Fibroblast of villous mesenchyme (primary cell): ENCODE measurements around the gene TBX20. TPM values are rescaled to one million over a fixed set of nuclear protein-coding genes. Genes with fewer than 3 reads are reported as not detected.

Experiments used
- DNase-seq: peaks from one replicate; pipeline ENCODE4 v3.0.0-alpha.2; 2010; ENCODE audit warnings: low read depth
- H3K4me3 ChIP-seq: 2 replicates; pipeline ENCODE4 v1.5.1; 2011; ENCODE audit warnings: low read depth, mild to moderate bottlenecking, low read length
- CTCF ChIP-seq: IDR thresholded peaks from 2 replicates; pipeline ENCODE4 v1.5.1; 2012; ENCODE audit warnings: low read depth, mild to moderate bottlenecking, low read length; ENCODE audit not compliant: insufficient read depth
- total RNA-seq: library from RNA; depleted of rRNA; stranded (reverse); fragments of >200 nt; gene quantifications from 2 replicates; pipeline ENCODE4 v1.2.3, GENCODE V29; 2012

TBX20 gene
- total RNA-seq, 1 donor = 1.3 TPM

GRCh38 chr7:35277359-35277758 is 23.5 kb upstream of the TBX20 start:
- no peak overlapping the region for H3K4me3 ChIP-seq
- TF ChIP-seq CTCF = no peak
- DNase-seq = no peak

GRCh38 chr7:35272246-35272645 is 18.3 kb upstream of the TBX20 start:
- no peak overlapping the region for H3K4me3 ChIP-seq
- DNase-seq = no peak
- no peak for TF ChIP-seq CTCF

- DNase-seq = no peak
- TF ChIP-seq CTCF = no peak
- no peak overlapping the region for H3K4me3 ChIP-seq
Observed at GRCh38 chr7:35268953-35269352, 15.1 kb upstream of the TBX20 start.

GRCh38 chr7:35267411-35267810 is 13.5 kb upstream of the TBX20 start:
- DNase-seq = no peak
- TF ChIP-seq CTCF = no peak
- no peak overlapping the region for H3K4me3 ChIP-seq

- no peak overlapping the region for H3K4me3 ChIP-seq
Observed at GRCh38 chr7:35263396-35263795, 9.5 kb upstream of the TBX20 start.

GRCh38 chr7:35261476-35262285 is 7.8 kb upstream of the TBX20 start:
- TF ChIP-seq CTCF = no peak
- DNase-seq = no peak
- H3K4me3 ChIP-seq = no peak overlapping the region

More at GRCh38 chr7:35263396-35263795, 9.5 kb upstream of the TBX20 start:
- DNase-seq = no peak
- TF ChIP-seq CTCF = no peak

GRCh38 chr7:35261041-35261440 is 7.1 kb upstream of the TBX20 start:
- H3K4me3 ChIP-seq = no peak overlapping the region
- TF ChIP-seq CTCF = no peak
- no peak for DNase-seq
